HG03457 (cell line): Measurements from ENCODE around the gene YLPM1.
A peak's percentile ranks its signal among the peaks of the same experiment; 100 is the strongest.
"Not testable (repeated sequence)": the region's sequence is repeated elsewhere in the genome, so short reads cannot be mapped to it uniquely, and the experiment has no call there.

Experiments used
- ATAC-seq: cut with Tn5 transposase; IDR thresholded peaks from one replicate; pipeline ENCODE4 v1.9.1; 2021; ENCODE audit warnings: moderate number of reproducible peaks; ENCODE audit not compliant: unreplicated experiment

Gene YLPM1, protein sequence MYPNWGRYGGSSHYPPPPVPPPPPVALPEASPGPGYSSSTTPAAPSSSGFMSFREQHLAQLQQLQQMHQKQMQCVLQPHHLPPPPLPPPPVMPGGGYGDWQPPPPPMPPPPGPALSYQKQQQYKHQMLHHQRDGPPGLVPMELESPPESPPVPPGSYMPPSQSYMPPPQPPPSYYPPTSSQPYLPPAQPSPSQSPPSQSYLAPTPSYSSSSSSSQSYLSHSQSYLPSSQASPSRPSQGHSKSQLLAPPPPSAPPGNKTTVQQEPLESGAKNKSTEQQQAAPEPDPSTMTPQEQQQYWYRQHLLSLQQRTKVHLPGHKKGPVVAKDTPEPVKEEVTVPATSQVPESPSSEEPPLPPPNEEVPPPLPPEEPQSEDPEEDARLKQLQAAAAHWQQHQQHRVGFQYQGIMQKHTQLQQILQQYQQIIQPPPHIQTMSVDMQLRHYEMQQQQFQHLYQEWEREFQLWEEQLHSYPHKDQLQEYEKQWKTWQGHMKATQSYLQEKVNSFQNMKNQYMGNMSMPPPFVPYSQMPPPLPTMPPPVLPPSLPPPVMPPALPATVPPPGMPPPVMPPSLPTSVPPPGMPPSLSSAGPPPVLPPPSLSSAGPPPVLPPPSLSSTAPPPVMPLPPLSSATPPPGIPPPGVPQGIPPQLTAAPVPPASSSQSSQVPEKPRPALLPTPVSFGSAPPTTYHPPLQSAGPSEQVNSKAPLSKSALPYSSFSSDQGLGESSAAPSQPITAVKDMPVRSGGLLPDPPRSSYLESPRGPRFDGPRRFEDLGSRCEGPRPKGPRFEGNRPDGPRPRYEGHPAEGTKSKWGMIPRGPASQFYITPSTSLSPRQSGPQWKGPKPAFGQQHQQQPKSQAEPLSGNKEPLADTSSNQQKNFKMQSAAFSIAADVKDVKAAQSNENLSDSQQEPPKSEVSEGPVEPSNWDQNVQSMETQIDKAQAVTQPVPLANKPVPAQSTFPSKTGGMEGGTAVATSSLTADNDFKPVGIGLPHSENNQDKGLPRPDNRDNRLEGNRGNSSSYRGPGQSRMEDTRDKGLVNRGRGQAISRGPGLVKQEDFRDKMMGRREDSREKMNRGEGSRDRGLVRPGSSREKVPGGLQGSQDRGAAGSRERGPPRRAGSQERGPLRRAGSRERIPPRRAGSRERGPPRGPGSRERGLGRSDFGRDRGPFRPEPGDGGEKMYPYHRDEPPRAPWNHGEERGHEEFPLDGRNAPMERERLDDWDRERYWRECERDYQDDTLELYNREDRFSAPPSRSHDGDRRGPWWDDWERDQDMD (N-terminal part only)

GRCh38 chr14:74762917-74763802 is at the start of gene YLPM1:
Gene YLPM1 (plus strand): TSS chr14:74763316. CDS start chr14:74763490, 174 bp downstream.
- ATAC-seq: peak; percentile 89

- no peak for ATAC-seq
These were observed 49.8 kb upstream of the YLPM1 start for GRCh38 chr14:74713395-74713735.

- no peak for ATAC-seq
These were observed 42.6 kb upstream of the YLPM1 start for GRCh38 chr14:74720526-74720925.

DNA sequence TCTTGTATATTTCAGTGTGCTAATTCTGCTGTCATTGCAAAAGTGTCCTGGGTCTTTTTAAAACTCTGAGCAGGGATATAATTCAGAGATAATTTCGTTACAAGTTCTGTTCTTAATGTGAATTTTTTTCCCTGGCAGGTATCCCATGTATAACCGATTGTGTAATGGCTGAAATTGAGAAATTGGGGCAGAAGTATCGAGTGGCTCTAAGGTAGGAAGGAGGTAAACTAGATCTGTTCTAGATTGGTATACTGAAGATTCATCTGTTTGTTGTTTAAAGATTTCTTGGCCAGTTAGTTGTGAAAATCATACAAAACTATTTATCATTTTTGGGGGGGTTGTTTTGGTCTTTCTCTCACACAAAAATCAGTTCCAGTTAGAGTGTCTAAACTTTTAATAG is 40.0 kb upstream of the YLPM1 start:
- ATAC-seq: no peak

GRCh38 chr14:74732387-74732786 is 30.7 kb upstream of the YLPM1 start:
- no peak for ATAC-seq

DNA sequence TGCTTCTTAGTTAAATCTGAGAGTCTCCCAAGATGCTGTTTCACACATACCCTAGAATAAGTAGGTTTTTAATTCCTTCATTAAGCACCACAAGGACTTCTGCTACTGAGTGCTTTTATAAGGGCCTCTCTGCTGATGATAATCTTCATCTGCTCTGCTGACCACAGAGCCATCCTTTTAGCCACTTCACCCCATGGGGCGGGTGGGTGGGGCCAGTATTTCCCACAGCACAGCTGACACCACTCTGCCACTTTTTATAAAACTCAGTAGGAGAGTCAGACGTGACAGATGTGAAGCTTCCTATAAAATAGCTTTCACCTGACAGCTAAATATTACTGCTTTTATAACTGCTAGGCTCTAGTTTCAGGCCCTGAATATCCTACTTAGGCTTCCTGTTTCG is 29.9 kb upstream of the YLPM1 start:
- no peak for ATAC-seq

DNA sequence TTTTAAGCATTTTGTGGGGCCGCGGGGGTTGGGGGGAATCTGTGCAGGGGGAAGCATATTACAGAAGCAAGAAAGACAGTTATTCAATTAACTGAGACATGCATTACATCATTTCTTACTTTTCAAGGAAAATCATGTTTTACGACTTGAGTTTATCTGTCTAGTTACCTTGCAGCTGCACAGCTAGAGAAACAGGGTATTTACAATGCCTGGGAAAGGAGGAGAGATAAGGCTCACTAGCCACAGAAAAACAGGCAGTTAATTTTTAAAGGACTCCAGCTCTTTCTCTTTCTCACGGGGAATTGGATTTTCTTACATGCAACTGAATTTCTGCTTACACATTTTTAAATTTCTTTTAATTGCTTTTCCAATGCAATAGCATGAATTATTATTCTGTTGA is 28.0 kb upstream of the YLPM1 start:
- ATAC-seq: no peak

- no peak for ATAC-seq
These were observed 25.3 kb upstream of the YLPM1 start for GRCh38 chr14:74737753-74738325.

DNA sequence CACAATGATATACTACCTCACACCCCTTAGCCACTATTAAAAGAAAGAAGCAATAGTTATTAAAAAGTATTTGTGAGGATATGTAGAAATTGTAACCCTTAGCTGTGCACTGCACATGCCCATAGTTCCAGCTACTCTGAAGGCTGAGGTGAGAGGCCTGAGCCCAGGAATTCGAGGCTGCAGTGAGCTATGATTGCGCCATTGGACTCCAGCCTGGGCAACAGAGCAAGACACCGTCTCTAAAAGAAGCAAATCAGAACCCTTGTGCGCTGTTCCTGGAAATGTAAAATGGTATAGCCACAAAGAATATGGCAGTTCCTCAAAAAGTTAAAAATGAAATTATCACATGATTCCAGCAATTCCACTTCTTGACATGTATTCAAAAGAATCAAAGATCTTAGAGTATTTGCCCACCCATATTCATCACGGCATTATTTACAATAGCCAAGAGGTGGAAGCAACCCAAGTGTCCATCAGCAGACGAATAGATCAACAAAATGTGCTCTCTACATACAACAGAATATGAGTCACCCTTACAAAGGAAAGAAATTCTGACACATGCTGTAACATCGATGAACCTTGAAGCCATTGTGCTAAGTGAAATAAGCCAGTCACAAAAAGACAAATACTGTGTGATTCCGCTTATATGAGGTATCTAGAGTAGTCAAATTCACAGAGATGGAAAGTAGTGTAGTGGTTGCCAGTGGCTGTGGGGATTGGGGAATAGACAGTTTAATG is 23.7 kb upstream of the YLPM1 start:
- ATAC-seq: no peak

GRCh38 chr14:74747237-74747636 is 15.9 kb upstream of the YLPM1 start:
- no peak for ATAC-seq

GRCh38 chr14:74754157-74754556 is 9.0 kb upstream of the YLPM1 start:
- no peak for ATAC-seq

DNA sequence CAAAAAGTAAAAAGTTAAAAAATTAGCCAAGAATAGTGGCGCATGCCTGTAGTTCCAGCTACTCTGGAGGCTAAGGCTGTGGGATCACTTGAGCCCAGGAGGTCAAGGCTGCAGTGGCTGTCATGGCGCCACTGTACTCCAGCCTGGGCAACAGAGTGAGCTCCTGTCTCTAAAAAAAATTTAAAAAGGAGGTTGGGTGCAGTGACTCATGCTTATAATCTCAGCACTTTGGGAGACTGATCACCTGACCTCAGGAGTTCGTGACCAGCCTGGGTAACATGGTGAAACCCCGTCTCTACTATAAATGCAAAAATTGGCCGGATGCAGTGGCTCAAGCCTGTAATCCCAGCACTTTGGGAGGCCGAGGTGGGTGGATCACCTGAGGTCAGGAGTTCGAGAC is 8.2 kb upstream of the YLPM1 start:
- no peak for ATAC-seq

GRCh38 chr14:74756326-74756725 is 6.8 kb upstream of the YLPM1 start:
- ATAC-seq: no peak

- not testable (repeated sequence) for ATAC-seq
These were observed 4.6 kb upstream of the YLPM1 start for GRCh38 chr14:74758505-74758904.

- ATAC-seq: no peak
These were observed 851 bp downstream of the YLPM1 start for GRCh38 chr14:74763803-74764531.

DNA sequence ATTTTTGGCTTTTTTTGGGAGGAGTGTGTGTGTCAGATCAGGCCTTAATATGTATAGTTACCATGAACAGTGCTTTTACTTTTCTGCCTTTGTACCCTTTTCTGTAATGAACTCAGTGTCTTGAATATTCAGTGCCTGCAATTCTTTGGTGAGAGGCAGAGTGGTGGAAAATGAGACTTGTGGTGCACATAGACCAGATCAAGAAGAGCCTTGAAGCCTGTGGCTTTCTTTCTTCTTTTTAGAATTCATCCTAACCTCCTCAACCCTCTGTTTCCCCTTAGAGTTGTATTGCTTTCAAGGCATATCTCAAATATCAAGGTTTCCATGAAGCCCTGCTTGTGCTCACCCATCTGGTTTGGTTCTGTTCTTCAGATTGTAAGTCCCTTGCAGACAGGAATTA is 2.6 kb downstream of the YLPM1 start:
- no peak for ATAC-seq

DNA sequence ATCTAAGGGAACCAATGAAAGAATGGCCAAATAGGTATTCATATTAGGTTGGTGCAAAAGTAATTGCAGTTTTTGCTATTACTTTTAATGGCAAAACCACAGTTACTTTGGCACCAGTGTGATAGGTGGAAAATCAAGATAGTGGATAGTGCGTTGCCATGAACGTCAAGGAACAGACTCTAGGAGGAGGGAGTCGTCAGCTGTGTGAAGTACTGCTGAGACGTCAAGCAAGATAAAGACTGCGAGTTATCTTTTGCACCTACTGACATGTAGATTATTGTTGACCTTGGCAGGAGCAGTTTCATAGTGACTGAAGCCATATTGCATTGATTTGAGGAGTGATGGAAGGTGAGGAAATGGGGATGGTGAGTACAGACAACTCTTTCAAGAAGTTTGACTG is 8.3 kb downstream of the YLPM1 start:
- ATAC-seq: no peak

DNA sequence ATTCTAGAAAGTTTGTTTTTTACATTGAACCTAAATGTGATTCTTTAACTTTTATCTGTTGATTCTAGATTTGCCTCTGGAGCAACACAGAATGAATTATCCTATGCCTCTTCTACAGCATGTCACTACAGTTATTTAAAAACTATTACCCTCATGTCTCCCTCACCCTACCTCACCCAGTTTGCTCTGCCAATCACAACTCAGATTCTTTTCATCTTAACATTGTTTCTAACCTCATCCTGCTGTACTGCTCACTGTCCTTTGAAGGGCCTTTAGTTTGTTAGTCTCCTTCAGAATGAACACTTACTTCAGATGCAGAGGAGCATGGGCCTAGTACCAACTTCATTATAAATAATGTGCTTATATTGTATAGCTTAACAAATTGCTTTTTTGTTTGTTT is 21.5 kb downstream of the YLPM1 start:
- no peak for ATAC-seq
